ENCODE data around the gene RESF1. TPM values are rescaled to one million over a fixed set of nuclear protein-coding genes. Genes with fewer than 3 reads are reported as not detected.

Gene RESF1
- total RNA-seq, 1 experiment from 2014 or later = 33.8 TPM

DNA sequence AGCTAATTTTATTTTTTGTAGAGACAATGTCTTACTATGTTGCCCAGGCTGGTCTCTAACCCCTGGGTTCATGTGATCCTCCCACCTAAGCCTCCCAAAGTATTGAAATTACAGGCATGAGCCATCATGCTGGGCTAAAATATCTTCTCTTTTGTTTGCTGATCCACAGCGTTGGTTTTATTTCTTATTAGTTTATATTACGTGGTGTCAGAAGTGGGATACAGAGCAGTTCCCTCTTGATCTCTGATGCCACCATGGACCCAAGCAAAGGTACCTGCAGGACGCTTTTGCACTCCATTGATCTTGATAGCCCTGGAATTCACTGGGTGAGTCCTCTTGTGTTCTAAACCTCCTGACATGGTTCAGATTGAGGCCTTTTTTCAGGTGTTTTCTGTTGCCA is 43.8 kb upstream of the RESF1 start:
- no peaks in the 10 kb centered on the region for H3K9me3 ChIP-seq (ENCODE audit: insufficient read depth, low read depth)
- BruUV-seq (replicated peaks) = no TSS peak
- DNase-seq = no peak
- no peaks in the 10 kb centered on the region for H3K79me2 ChIP-seq (ENCODE audit: low read depth)
- no peaks in the 10 kb centered on the region for H4K20me1 ChIP-seq (ENCODE audit: insufficient read depth)
- TF ChIP-seq, protein P1, sequence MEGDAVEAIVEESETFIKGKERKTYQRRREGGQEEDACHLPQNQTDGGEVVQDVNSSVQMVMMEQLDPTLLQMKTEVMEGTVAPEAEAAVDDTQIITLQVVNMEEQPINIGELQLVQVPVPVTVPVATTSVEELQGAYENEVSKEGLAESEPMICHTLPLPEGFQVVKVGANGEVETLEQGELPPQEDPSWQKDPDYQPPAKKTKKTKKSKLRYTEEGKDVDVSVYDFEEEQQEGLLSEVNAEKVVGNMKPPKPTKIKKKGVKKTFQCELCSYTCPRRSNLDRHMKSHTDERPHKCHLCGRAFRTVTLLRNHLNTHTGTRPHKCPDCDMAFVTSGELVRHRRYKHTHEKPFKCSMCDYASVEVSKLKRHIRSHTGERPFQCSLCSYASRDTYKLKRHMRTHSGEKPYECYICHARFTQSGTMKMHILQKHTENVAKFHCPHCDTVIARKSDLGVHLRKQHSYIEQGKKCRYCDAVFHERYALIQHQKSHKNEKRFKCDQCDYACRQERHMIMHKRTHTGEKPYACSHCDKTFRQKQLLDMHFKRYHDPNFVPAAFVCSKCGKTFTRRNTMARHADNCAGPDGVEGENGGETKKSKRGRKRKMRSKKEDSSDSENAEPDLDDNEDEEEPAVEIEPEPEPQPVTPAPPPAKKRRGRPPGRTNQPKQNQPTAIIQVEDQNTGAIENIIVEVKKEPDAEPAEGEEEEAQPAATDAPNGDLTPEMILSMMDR (conservative IDR thresholded peaks at IDR 0.05) = no peak
- no peak for TF ChIP-seq EZH2 (IDR thresholded peaks at IDR 0.05; ENCODE audit: low read depth)
- H3K4me1 ChIP-seq (replicated peaks; ENCODE audit: insufficient read depth) = no peaks in the 10 kb centered on the region
- intact Hi-C loops (cut with micrococcal nuclease; ENCODE audit: unreplicated experiment) = no loop called here
- H3K27me3 ChIP-seq (ENCODE audit: insufficient read depth, low read depth) = no peaks in the 10 kb centered on the region
- CTCF ChIA-PET = no interaction called here
- no peak overlapping the region for H3K4me3 ChIP-seq
- H2AFZ ChIP-seq = no peak overlapping the region
- no peaks in the 10 kb centered on the region for H3F3A ChIP-seq (ENCODE audit: insufficient read depth, low read depth)
- POLR2A ChIA-PET (ENCODE audit: unreplicated experiment) = no interaction called here
- H3K9me2 ChIP-seq (ENCODE audit: insufficient read depth) = no peaks in the 10 kb centered on the region; the same call in 1 of the 2 replicates
- H3K4me2 ChIP-seq = no peak overlapping the region
- H3K27ac ChIP-seq = no peak overlapping the region
- H3K36me3 ChIP-seq (ENCODE audit: low read depth) = no peaks in the 10 kb centered on the region

DNA sequence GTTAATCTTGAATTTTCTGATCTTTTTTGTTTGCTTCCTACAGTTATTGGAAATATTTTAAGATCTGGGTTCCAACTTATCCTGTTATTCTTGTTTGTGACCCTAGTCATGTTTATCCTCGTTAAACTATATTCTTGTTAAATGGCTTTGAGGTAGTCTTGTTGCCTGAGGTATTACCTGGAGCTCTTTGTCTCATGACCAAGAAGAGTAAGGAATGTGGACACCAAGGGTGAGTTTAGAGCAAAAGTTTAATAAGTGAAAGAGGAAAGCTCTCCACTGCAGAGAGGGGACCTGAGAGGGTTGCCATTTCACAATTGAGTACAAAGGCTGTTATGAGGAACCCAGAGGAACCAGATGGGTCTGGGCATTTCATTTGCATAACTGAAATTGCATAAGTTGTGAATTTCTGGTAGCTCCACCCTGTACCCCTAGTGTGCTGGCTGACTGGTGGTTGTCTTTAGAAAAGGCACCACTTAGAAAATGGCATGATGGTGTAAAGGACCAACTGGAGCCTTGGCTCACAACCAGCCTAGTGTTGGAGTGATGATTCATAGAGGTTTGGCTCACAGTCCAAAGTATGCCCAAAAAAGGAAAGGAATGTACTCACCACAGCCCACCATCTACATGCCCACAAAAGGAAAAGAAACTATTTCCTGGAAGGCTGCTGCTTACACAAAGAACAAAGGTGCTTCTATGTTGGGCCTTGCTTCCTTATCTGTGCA is 36.7 kb upstream of the RESF1 start:
- Histone ChIP-seq H3K9me3 (ENCODE audit: insufficient read depth, low read depth) (peaks cover 22% of the 10 kb centered on the region), H3K4me3 (no peak overlapping the region), H2AFZ (no peak overlapping the region), H3K9me2 (ENCODE audit: insufficient read depth) (no peaks in the 10 kb centered on the region), H4K20me1 (ENCODE audit: insufficient read depth) (no peaks in the 10 kb centered on the region), H3K4me2 (no peak overlapping the region), H3F3A (ENCODE audit: insufficient read depth, low read depth) (0 out of 2 replicates have a peak, but pooled peaks cover 7% of the 10 kb centered on the region), H3K27me3 (ENCODE audit: insufficient read depth, low read depth) (no peaks in the 10 kb centered on the region), H3K27ac (no peak overlapping the region), H3K36me3 (ENCODE audit: low read depth) (no peaks in the 10 kb centered on the region), H3K4me1 (replicated peaks; ENCODE audit: insufficient read depth) (no peaks in the 10 kb centered on the region), H3K79me2 (ENCODE audit: low read depth) (no peaks in the 10 kb centered on the region)
- CTCF ChIA-PET = no interaction called here
- POLR2A ChIA-PET (ENCODE audit: unreplicated experiment) = no interaction called here
- intact Hi-C loops (cut with micrococcal nuclease; ENCODE audit: unreplicated experiment) = no loop called here
- DNase-seq = no peak
- BruUV-seq (replicated peaks) = no TSS peak
- no peak for TF ChIP-seq EZH2 (IDR thresholded peaks at IDR 0.05; ENCODE audit: low read depth)
- TF ChIP-seq, protein P1 (conservative IDR thresholded peaks at IDR 0.05) = no peak

DNA sequence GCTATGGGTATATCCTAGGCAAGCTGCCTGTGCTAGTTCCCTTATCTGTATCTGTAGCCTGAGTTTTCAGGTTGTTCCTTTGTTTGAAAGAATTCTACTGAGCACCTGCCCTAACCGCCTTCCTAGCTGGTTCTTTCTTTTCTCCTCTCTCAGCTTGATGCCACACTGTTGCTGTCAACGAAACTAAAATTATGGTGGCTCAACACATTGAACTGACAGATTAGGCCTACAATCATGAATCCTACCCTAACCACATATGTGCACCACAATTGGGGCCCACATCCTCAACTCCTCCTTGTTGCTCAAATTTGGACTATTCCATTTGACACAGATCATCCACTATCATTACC is 36.2 kb upstream of the RESF1 start:
- Histone ChIP-seq H4K20me1 (ENCODE audit: insufficient read depth) (no peaks in the 10 kb centered on the region), H2AFZ (no peak overlapping the region), H3K4me3 (no peak overlapping the region), H3K79me2 (ENCODE audit: low read depth) (no peaks in the 10 kb centered on the region), H3K9me3 (ENCODE audit: insufficient read depth, low read depth) (peaks cover 22% of the 10 kb centered on the region), H3K9me2 (ENCODE audit: insufficient read depth) (no peaks in the 10 kb centered on the region), H3K27me3 (ENCODE audit: insufficient read depth, low read depth) (no peaks in the 10 kb centered on the region), H3K4me1 (replicated peaks; ENCODE audit: insufficient read depth) (no peaks in the 10 kb centered on the region), H3F3A (ENCODE audit: insufficient read depth, low read depth) (0 out of 2 replicates have a peak, but pooled peaks cover 7% of the 10 kb centered on the region), H3K4me2 (no peak overlapping the region), H3K36me3 (ENCODE audit: low read depth) (no peaks in the 10 kb centered on the region), H3K27ac (no peak overlapping the region)
- TF ChIP-seq, protein P1 (conservative IDR thresholded peaks at IDR 0.05) = no peak
- TF ChIP-seq EZH2 (IDR thresholded peaks at IDR 0.05; ENCODE audit: low read depth) = no peak
- CTCF ChIA-PET = no interaction called here
- BruUV-seq (replicated peaks) = no TSS peak
- POLR2A ChIA-PET (ENCODE audit: unreplicated experiment) = interaction anchor here (0.6 kb wide), 1 partner anchor 51 kb away, joined by 7 read pairs; no protein-coding TSS in a partner anchor
- DNase-seq = no peak
- intact Hi-C loops (cut with micrococcal nuclease; ENCODE audit: unreplicated experiment) = no loop called here
